Epidermal melanocyte (primary cell): Measurements from ENCODE around the gene LEMD3.

Experiments used
- DNase-seq: peaks from one replicate; pipeline ENCODE4 v3.0.0; 2011; ENCODE audit warnings: low spot score; ENCODE audit not compliant: insufficient read length

LEMD3 gene

GRCh38 chr12:65204886-65205525, 35.6 kb downstream of the LEMD3 start:
- no peak for DNase-seq

DNA sequence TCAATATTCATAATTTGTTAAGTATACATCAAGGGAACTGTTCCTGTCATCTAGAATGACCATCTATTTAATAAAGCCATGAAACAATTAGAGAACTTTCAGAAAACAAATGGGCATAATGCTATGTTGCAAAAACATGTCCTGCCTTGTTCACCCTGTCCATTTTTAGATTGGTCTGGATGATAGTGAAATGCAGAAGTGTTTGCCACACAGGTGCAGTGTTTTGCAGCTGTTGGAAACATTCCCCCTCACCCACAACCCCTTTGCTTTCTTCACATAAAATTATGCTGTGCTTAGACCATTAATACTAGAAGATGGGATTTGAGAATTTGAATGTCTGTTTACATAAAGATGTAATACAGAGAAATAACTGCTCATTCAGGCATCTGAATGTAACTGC, 36.5 kb downstream of the LEMD3 start:
- DNase-seq, result no peak

GRCh38 chr12:65208125-65208524, 38.7 kb downstream of the LEMD3 start:
- DNase-seq, result no peak

- no peak for DNase-seq
Measured at GRCh38 chr12:65208964-65209654, 39.7 kb downstream of the LEMD3 start.

GRCh38 chr12:65209655-65210043, 40.3 kb downstream of the LEMD3 start:
- no peak for DNase-seq

GRCh38 chr12:65217086-65217485, 47.7 kb downstream of the LEMD3 start:
- DNase-seq, result no peak

GRCh38 chr12:65220761-65221160, 51.4 kb downstream of the LEMD3 start:
- no peak for DNase-seq

DNA sequence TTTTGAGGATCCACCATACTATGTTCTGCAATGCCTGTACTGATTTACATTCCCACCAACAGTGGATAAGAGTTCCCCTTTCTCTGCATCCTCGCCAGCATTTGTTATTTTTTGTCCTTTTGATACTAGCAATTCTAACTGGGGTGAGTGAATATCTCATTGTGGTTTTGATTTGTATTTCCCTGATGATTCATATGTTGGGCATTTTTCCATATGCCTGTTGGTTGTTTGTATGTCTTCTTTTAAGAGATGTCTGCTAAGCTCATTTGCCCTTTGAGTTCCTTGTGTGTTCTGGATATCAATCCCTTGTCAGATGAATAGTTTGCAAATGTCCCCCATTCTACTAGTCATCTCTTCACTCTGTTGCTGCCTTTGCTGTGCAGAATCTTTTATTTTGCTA, 60.1 kb downstream of the LEMD3 start:
- DNase-seq, result no peak

DNA sequence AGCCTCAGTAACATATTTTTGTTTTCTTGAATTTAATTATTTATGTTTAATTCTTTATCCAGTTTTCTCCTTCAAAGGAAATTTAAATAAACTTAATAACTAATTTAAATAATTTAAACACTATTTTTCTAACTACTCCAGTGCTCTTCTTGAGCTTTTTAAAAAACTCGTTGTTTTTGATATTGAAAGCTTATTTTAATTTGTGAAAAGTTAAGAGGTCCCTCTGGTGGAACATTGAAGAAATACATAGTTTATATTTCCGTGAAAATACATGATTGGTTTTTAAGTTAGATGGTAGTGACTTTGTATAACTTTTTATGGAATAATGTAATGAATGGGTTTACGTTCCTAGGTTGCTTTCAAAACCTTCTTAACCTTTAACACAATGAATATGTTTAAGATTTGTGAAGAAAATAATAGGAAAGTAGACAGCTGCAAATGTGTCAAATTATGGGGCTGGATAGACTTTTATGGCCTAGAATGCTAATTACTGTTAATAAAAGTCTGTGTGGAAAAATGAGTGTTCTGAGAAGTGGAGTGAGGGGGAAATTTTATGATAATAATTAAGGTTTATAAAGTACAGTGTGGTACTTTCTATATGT, 63.2 kb downstream of the LEMD3 start:
- DNase-seq, result no peak

GRCh38 chr12:65237153-65237552, 67.8 kb downstream of the LEMD3 start:
- DNase-seq, result no peak

GRCh38 chr12:65238609-65239008, 69.2 kb downstream of the LEMD3 start:
- DNase-seq, result no peak

DNA sequence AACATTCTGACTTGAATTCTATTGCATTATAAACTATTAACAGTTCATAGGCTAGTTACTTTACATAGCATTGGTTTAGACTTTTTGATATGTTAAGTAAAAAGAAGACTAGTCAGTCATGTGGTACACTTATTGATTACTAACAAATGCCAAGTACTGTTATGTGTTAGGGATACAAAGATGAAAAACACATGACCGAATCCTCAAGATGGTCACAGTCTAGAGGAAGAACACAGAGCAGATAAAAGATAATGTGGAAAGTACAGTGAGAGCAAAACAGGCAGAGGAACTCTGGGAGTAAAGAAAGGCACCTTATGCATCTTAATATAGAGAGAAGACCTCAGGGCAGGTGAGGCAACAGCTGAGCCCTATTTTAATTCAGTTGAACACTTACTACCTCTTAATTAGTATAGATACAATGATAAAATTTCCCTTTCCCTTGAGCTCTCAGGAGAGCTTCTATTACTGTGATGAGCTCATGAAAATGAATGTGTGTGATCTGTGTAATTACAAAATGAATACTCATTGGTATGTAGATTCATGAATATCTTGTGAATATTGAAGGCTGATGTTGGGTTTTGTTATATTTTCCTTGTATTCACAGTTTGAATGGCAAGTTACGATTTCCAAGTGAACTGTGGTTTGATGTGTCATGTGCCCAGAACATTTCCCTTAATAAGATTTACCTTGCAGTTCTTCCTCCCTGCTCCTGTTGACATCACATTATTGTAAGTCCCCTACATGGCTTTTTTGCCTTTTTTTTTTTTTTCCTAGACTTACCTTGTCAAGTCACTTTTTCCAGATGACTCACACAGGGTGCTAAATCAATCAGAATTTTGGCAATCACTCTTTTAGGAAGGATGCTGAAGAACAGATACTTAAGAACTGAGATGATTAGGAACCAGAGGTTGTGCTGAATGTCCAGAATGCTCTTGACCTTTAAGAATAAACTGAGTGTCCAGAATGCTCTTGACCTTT, 79.6 kb downstream of the LEMD3 start:
- DNase-seq, result no peak

GRCh38 chr12:65252515-65252914, 83.1 kb downstream of the LEMD3 start:
- no peak for DNase-seq

GRCh38 chr12:65257986-65258385, 88.6 kb downstream of the LEMD3 start:
- DNase-seq, result no peak

GRCh38 chr12:65259501-65259900, 90.1 kb downstream of the LEMD3 start:
- no peak for DNase-seq

- DNase-seq, result no peak
Measured at GRCh38 chr12:65263777-65264176, 94.4 kb downstream of the LEMD3 start.

DNA sequence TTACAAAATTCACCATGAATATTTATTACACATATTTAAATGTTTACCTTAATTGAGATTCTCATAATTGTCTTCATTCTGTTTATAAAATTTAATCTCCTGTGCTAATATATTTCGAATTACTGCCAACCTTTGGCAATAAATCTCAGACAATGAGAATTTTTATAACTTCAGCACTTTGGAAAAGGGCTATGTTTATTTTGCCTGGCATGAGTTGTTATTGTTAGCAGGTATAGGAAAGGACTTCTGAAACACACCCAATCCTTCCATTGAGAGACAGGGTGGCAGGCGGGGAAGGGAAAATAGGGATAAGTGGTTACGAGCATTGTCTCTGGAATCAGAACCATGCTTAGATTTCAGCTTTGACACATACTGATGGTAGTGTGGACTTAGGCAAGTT, 97.0 kb downstream of the LEMD3 start:
- no peak for DNase-seq

DNA sequence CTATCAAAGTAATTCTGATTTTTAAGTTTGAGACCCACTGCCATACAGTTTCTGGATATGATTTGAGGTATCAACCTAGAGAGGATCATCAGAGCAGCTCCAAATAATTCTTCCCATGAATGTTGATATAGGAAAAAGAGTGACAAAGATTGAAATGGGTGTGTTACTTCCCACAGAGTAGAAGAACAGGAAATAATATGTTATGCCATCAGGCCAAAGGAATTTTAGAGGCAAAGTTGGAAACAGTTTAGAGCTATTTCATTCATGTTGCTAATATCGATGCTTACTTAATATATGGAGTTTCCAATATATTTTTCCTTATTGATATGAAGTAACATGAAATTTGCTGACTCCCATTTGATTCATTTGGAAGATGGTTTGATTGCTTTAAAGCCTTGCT, 100.2 kb downstream of the LEMD3 start:
- DNase-seq, result no peak

DNA sequence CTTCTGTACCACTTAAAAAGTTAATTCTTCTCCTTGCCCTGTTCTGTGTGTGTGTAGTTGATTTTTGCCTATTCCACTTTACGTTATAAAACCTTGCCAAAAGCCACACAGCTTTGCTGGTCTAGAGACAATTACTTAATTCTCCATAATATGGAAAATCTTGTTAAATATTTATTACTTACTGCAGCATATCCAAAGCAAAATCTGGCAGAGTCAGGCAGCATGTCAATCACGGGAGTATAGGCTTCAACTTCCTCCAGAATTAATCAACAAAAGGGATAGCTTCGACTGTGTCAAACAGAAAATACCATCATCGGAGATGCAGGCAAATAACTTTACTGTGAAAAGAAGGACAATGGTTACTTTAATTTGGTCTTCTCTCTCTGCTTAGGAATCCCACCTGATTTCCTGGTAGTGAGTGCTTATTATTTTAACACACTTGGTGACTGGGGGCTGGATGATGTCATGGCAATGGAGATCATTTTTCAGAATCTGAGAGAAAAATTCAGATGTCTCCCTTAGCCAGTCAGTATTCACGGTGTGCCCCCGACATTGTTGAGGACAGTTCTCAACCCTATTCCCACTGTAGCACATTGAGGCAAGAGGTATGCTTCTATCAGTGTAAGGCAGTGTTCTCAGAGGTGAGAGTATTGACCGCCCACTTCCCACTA, 105.4 kb downstream of the LEMD3 start:
- no peak for DNase-seq

- no peak for DNase-seq
Measured at GRCh38 chr12:65275627-65276026, 106.2 kb downstream of the LEMD3 start.

- no peak for DNase-seq
Measured at GRCh38 chr12:65276916-65277530, 107.6 kb downstream of the LEMD3 start.
